ENCODE measurements around the gene GFOD1.

The GFOD1 gene

GRCh38 chr6:13413900-13414555 lies 73.4 kb downstream of the GFOD1 start:
- in situ Hi-C loops (cut with MboI; ENCODE audit: low sequenced_read_pairs, unreplicated experiment): no loop called here
- TF ChIP-seq CTCF (IDR thresholded peaks at IDR 0.05; ENCODE audit: borderline replicate concordance, control extremely low read depth, extremely low read depth, insufficient read depth, missing control alignments): no peak
- no peak for DNase-seq (ENCODE audit: low spot score)

- DNase-seq (ENCODE audit: low spot score): no peak
- TF ChIP-seq CTCF (IDR thresholded peaks at IDR 0.05; ENCODE audit: borderline replicate concordance, control extremely low read depth, extremely low read depth, insufficient read depth, missing control alignments): no peak
- in situ Hi-C loops (cut with MboI; ENCODE audit: low sequenced_read_pairs, unreplicated experiment): no loop called here
Measured at GRCh38 chr6:13413466-13413862, 73.9 kb downstream of the GFOD1 start.

GRCh38 chr6:13412639-13413465 lies 74.5 kb downstream of the GFOD1 start:
- in situ Hi-C loops (cut with MboI; ENCODE audit: low sequenced_read_pairs, unreplicated experiment): no loop called here
- no peak for TF ChIP-seq CTCF (IDR thresholded peaks at IDR 0.05; ENCODE audit: borderline replicate concordance, control extremely low read depth, extremely low read depth, insufficient read depth, missing control alignments)
- no peak for DNase-seq (ENCODE audit: low spot score)

GRCh38 chr6:13412211-13412610 lies 75.2 kb downstream of the GFOD1 start:
- in situ Hi-C loops (cut with MboI; ENCODE audit: low sequenced_read_pairs, unreplicated experiment): no loop called here
- DNase-seq (ENCODE audit: low spot score): no peak
- no peak for TF ChIP-seq CTCF (IDR thresholded peaks at IDR 0.05; ENCODE audit: borderline replicate concordance, control extremely low read depth, extremely low read depth, insufficient read depth, missing control alignments)

GRCh38 chr6:13411484-13411883 lies 75.9 kb downstream of the GFOD1 start:
- in situ Hi-C loops (cut with MboI; ENCODE audit: low sequenced_read_pairs, unreplicated experiment): no loop called here
- no peak for DNase-seq (ENCODE audit: low spot score)
- no peak for TF ChIP-seq CTCF (IDR thresholded peaks at IDR 0.05; ENCODE audit: borderline replicate concordance, control extremely low read depth, extremely low read depth, insufficient read depth, missing control alignments)

- no peak for TF ChIP-seq CTCF (IDR thresholded peaks at IDR 0.05; ENCODE audit: borderline replicate concordance, control extremely low read depth, extremely low read depth, insufficient read depth, missing control alignments)
- in situ Hi-C loops (cut with MboI; ENCODE audit: low sequenced_read_pairs, unreplicated experiment): no loop called here
- no peak for DNase-seq (ENCODE audit: low spot score)
Measured at GRCh38 chr6:13409991-13410390, 77.4 kb downstream of the GFOD1 start.
